Gastroesophageal sphincter (tissue), 4 donors: ENCODE data around the gene ALPP. TPM values are rescaled to one million over a fixed set of nuclear protein-coding genes. Genes with fewer than 3 reads are reported as not detected.
"Not testable (repeated sequence)": the region's sequence is repeated elsewhere in the genome, so short reads cannot be mapped to it uniquely, and the experiment has no call there.

Experiments
- ATAC-seq: fragments of 150-250 bp; one replicate; pipeline ENCODE4 v1.9.1; 2016; ENCODE audit warnings: mild to moderate bottlenecking, moderate library complexity
- H3K27ac ChIP-seq, 4 donors: fragments of 200-600 bp; sonication (generic) in 3 of 4; 1 replicate in 3 of 4; 2 replicates in 1 of 4; pipeline ENCODE4 v1.5.1; 2016 to 2019
- H3K27me3 ChIP-seq: fragments of 200-600 bp; sonication (generic); one replicate; pipeline ENCODE4 v1.5.1; 2019
- H3K36me3 ChIP-seq, 2 donors: fragments of 200-600 bp; sonication (generic); one replicate each; pipeline ENCODE4 v1.5.1; 2019; ENCODE audit warnings: control low read depth in 1 of 2
- H3K4me1 ChIP-seq, 3 donors: fragments of 200-600 bp; sonication (generic); 1 replicate in 2 of 3; 2 replicates in 1 of 3; pipeline ENCODE4 v1.5.1; 2016 to 2019; ENCODE audit warnings: control low read depth in 2 of 3
- H3K4me3 ChIP-seq, 2 donors: fragments of 200-600 bp; sonication (generic); one replicate each; pipeline ENCODE4 v1.5.1; 2019; ENCODE audit warnings: mild to moderate bottlenecking in 1 of 2, moderate library complexity in 1 of 2
- H3K9me3 ChIP-seq, 3 donors: fragments of 200-600 bp; sonication (generic); one replicate each; pipeline ENCODE4 v1.5.1; 2017 to 2019; ENCODE audit warnings: control low read depth in 2 of 3
- EP300 ChIP-seq: sonication (generic); formaldehyde crosslinking; IDR thresholded peaks from one replicate; pipeline ENCODE4 v1.6.1; 2017; ENCODE audit warnings: antibody characterized with exemption, mild to moderate bottlenecking
- POLR2A ChIP-seq, 2 donors: fragments of 450-650 bp; IDR thresholded peaks; one replicate each; pipeline ENCODE4 v1.6.1; 2017; ENCODE audit warnings: antibody characterized with exemption in 2 of 2, mild to moderate bottlenecking in 2 of 2, moderate library complexity in 1 of 2
- POLR2AphosphoS5 ChIP-seq: sonication (generic); formaldehyde crosslinking; IDR thresholded peaks from one replicate; pipeline ENCODE4 v1.6.1; 2017; ENCODE audit warnings: antibody characterized with exemption
- WGBS, 2 donors: methylation state at CpG; one replicate each; pipeline ENCODE4 v1.1.5; 2018; ENCODE audit warnings: low coverage in 1 of 2; 5-methylcytosine and 5-hydroxymethylcytosine counted together
- small RNA-seq, 4 donors: library from RNA; depleted of rRNA; stranded (forward); fragments of <200 nt; gene quantifications; one replicate each; pipeline ENCODE3, GENCODE V24; 2016
- total RNA-seq, 4 donors: library from RNA; depleted of rRNA; stranded (reverse); fragments of >200 nt; gene quantifications; one replicate each; pipeline ENCODE4 v1.1.0, GENCODE V29; 2016
- TF ChIP-seq, protein P1 (sequence below), 4 experiments: fragments of 200-600 bp in 2 of 4; fragments of 450-650 bp in 2 of 4; sonication (generic) in 1 of 4; IDR thresholded peaks; one replicate each; pipeline ENCODE4 v1.5.1; 2017 to 2019; ENCODE audit warnings: antibody characterized with exemption in 4 of 4, mild to moderate bottlenecking in 2 of 4, moderate library complexity in 2 of 4

The ALPP gene
- total RNA-seq, 4 donors from 2014 or later, result not detected

DNA sequence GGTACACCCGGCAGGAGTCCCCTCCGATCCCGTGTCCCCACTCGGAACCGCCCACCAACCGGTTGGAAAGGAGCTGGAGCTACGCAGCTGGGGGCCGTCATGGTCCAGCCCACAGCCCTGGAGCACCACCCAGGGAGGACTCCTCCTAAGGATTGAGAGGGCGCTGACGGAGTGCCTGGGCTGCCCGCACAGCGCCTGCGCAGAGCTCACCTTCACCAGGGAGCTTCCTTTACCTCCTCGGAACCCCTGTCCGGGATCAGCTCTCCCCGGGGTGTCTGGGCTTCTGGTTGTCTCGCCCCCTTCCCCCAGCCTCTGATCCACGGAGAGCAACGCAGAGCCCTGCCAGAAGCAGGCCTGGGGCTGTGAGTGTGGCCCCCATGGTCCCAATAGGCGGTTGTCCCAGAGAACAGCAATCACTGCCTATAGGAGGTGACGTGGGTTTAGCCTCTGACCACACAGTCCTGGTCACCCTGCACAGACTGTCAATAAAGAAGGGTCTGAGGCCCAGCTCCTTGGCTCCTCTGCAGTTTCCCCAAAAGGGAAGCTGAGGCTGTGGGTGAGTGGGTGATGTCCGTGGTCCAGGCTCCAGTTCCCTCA, 42.7 kb downstream of the ALPP start:
- ATAC-seq, result no peak
- H3K36me3 ChIP-seq, result no peaks in the 10 kb centered on the region
- H3K4me1 ChIP-seq, result peaks cover 0 to 29% (median 13%) of the 10 kb centered on the region in 3 donors
- no CpG with 5 or more reads among the region's 22 CpGs for WGBS, 2 donors
- no peak overlapping the region for H3K27ac ChIP-seq
- TF ChIP-seq POLR2AphosphoS5, result no peak
- H3K27me3 ChIP-seq, result peaks cover 86% of the 10 kb centered on the region
- H3K4me3 ChIP-seq, result no peak overlapping the region
- H3K9me3 ChIP-seq, result peaks cover 0 to 17% (median 0%) of the 10 kb centered on the region in 3 donors

DNA sequence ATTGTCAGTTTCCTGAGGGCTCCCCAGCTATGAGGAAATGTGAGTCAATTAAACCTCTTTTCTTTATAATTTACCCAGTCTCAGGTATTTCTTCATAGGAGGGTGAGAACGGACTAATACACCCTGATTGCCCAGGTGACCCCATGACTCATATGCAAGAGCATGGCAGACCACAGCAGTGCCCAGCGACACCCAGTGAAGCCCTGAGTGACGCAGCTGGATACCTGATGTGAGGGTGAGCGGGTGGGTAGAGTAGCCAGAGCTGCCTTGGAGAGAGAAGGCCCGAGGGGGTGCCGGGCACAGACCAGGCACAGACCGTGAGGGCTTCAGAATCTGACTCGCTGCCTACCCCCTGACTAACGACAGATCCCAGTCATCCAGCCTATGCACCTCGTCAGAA, 43.5 kb downstream of the ALPP start:
- 76 to 81% methylated on average over 3 to 5 of the region's 10 CpGs for WGBS, 2 donors
- Histone ChIP-seq H3K9me3 (peaks cover 0 to 17% (median 0%) of the 10 kb centered on the region in 3 donors), H3K4me1 (peaks cover 0 to 29% (median 13%) of the 10 kb centered on the region in 3 donors), H3K4me3 (no peak overlapping the region), H3K36me3 (no peaks in the 10 kb centered on the region), H3K27me3 (peaks cover 81% of the 10 kb centered on the region), H3K27ac (no peak overlapping the region)
- no peak for ATAC-seq
- TF ChIP-seq, protein P1, sequence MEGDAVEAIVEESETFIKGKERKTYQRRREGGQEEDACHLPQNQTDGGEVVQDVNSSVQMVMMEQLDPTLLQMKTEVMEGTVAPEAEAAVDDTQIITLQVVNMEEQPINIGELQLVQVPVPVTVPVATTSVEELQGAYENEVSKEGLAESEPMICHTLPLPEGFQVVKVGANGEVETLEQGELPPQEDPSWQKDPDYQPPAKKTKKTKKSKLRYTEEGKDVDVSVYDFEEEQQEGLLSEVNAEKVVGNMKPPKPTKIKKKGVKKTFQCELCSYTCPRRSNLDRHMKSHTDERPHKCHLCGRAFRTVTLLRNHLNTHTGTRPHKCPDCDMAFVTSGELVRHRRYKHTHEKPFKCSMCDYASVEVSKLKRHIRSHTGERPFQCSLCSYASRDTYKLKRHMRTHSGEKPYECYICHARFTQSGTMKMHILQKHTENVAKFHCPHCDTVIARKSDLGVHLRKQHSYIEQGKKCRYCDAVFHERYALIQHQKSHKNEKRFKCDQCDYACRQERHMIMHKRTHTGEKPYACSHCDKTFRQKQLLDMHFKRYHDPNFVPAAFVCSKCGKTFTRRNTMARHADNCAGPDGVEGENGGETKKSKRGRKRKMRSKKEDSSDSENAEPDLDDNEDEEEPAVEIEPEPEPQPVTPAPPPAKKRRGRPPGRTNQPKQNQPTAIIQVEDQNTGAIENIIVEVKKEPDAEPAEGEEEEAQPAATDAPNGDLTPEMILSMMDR (IDR thresholded peaks at IDR 0.05), result no peak
- TF ChIP-seq EP300, result no peak
- no peak for TF ChIP-seq POLR2A (IDR thresholded peaks at IDR 0.05)
- TF ChIP-seq POLR2AphosphoS5, result no peak

DNA sequence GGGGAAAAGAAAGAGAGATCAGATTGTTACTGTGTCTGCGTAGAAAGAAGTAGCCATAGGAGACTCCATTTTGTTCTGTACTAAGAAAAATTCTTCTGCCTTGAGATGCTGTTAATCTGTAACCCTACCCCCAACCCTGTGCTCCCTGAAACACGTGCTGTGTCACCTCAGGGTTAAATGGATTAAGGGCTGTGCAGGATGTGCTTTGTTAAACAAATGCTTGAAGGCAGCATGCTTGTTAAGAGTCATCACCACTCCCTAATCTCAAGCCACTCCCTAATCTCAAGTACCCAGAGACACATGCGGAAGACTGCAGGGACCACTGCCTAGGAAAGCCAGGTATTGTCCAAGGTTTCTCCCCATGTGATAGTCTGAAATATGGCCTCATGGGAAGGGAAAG, 44.4 kb downstream of the ALPP start:
- not testable (repeated sequence) for ATAC-seq, H3K36me3 ChIP-seq, H3K4me3 ChIP-seq, H3K27ac ChIP-seq
- Histone ChIP-seq H3K9me3 (peaks cover 0 to 17% (median 0%) of the 10 kb centered on the region in 3 donors), H3K27me3 (peaks cover 80% of the 10 kb centered on the region), H3K4me1 (peaks cover 0 to 29% (median 13%) of the 10 kb centered on the region in 3 donors)
- WGBS, 2 donors, result 17 to 78% methylated on average over 1 of the region's 3 CpGs

DNA sequence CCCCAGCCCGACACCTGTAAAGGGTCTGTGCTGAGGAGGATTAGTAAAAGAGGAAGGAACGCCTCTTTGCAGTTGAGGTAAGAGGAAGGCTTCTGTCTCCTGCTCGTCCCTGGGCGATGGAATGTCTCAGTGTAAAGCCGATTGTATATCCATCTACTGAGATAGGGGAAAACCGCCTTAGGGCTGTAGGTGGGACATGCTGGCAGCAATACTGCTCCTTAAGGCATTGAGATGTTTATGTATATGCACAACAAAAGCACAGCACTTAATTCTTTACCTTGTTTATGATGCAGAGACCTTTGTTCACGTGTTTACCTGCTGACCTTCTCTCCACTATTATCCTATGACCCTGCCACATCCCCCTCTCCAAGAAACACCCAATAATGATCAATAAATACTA, 44.9 kb downstream of the ALPP start:
- not testable (repeated sequence) for H3K4me3 ChIP-seq, H3K27ac ChIP-seq, H3K36me3 ChIP-seq, ATAC-seq
- 24 to 27% methylated on average over 5 to 6 of the region's 7 CpGs for WGBS, 2 donors
- peaks cover 80% of the 10 kb centered on the region for H3K27me3 ChIP-seq
- peaks cover 0 to 17% (median 0%) of the 10 kb centered on the region in 3 donors for H3K9me3 ChIP-seq
- peaks cover 0 to 27% (median 13%) of the 10 kb centered on the region in 3 donors for H3K4me1 ChIP-seq

DNA sequence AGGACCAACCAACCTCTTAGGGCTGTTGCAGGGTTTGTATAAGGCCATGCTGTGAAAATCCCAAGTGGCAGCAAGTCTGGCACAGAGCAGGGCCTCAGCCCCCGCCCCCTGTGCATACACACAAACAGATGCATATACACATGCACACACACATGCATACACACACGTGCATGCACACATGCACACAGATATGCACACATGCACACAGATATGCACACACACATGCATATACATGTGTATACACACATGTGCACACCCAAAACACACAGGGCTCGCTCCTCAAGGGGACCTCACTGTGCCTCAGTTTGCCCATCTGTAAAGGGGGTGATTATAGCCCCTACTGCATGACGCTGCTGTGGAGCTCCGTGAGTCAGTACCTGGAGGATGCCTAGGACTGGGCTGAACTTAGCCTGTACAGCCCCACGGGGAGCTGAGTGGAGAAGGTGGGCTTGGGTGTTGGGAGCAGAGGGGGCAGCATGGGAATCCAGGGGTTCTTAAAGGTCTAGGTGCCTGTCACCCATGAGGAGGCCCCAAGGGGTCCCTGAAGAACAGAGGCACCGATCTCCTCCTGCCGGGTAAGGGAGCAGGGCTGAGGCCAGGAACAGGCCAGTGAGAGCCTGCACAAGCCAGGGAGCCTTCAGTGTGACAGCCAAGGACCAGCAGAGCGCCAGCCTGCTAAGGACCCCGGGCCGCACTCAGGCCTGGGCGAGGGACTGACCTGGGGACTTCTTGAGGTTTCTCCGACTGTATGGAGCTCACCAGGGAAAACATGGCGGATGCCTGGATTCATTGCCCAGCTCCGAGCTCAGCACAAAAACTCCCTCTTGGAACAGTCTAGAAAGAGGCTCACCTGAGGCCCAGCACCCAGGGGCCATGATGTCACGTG, 53.4 kb downstream of the ALPP start:
- Histone ChIP-seq H3K36me3 (no peaks in the 10 kb centered on the region), H3K27ac (no peak overlapping the region), H3K4me1 (no peaks in the 10 kb centered on the region), H3K27me3 (peaks cover 12% of the 10 kb centered on the region), H3K9me3 (no peaks in the 10 kb centered on the region), H3K4me3 (no peak overlapping the region)
- TF ChIP-seq POLR2A (IDR thresholded peaks at IDR 0.05) (no peak), POLR2AphosphoS5 (no peak), EP300 (no peak)
- TF ChIP-seq, protein P1 (IDR thresholded peaks at IDR 0.05), result no peak
- 96% methylated on average over 3 of the region's 16 CpGs; no CpG with 5 or more reads in 1 of the 2 donors for WGBS, 2 donors
- ATAC-seq, result no peak

Small RNA genes within 50 kb of the gene (small RNA-seq; reads per million reads assigned to genes)
- 0 reads per million in 4 donors for gene AC068134.3
- 0 to 0.09 (median 0) reads per million in 4 donors for gene AC068134.4

Other genes starting within 250 kb of the ALPP start
- not detected for gene ALPG, start 28.1 kb downstream of the ALPP start, total RNA-seq
- gene ALPI, start 77.4 kb downstream of the ALPP start, total RNA-seq, result not detected
- gene ECEL1, start 109.1 kb downstream of the ALPP start, total RNA-seq, result 1 to 10 TPM in 2 of 4 donors, not detected in 2; 1.1 to 1.4 TPM
- not detected for gene PRSS56, start 141.6 kb downstream of the ALPP start, total RNA-seq
- not detected for gene CHRND, start 147.4 kb downstream of the ALPP start, total RNA-seq
- not detected for gene CHRNG, start 160.9 kb downstream of the ALPP start, total RNA-seq
- 1 to 10 TPM; 1.2 to 6.5 (median 2.8) TPM for gene TIGD1, start 171.8 kb downstream of the ALPP start, total RNA-seq
- gene EIF4E2, start 171.9 kb downstream of the ALPP start, total RNA-seq, result 10 to 100 TPM; 41.6 to 61.6 (median 51.1) TPM